SKM-1 treated with dmso at 0.1 percent for 144 hours (cell line): ENCODE data around the gene IBA57.
"Not testable (repeated sequence)": the region's sequence is repeated elsewhere in the genome, so short reads cannot be mapped to it uniquely, and the experiment has no call there.

Source experiments
- DNase-seq: peaks from one replicate; lab custom pipeline; 2025; ENCODE audit not compliant: unreplicated experiment; lab: John Stamatoyannopoulos, UW

The IBA57 gene

DNA sequence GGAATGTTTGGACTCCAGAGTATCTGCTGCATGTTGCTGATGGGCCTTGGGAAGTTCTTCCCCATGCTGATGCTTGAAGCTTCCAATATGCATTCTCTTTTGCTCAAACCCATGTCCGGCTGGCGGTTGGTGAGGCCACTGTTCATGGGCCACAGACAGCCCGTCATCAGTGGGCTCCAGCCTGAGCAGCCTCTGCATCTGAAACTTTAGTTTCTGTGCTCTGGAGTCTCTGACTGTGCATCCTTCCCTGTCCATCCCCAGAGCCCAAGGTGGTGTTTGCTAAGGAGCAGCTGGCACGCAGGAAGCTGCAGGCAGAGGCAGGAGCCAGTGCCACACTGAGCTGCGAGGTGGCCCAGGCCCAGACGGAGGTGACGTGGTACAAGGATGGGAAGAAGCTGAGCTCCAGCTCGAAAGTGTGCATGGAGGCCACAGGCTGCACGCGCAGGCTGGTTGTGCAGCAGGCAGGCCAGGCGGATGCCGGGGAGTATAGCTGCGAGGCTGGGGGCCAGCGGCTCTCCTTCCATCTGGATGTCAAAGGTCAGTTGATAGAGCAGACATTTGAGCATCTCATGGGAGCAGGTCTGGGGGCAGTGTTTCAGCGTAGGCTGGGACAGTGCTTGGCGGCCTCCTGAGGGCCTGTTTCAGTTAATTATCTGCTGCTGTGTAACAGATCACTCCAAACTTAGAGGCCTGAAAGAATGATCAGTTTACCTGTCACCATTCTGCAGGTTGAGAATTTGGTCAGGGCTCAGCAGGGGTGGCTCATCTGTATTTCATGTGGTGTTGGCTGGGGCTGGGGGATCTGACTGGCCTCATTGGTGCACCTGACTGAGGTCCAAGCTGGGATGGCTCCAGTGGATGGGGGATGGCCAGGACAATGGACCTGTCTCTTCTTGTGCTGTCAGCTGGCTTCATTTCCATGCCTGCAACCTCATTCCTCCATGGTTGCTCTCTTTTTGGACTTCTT is 58.9 kb downstream of the IBA57 start:
- DNase-seq, result no peak

DNA sequence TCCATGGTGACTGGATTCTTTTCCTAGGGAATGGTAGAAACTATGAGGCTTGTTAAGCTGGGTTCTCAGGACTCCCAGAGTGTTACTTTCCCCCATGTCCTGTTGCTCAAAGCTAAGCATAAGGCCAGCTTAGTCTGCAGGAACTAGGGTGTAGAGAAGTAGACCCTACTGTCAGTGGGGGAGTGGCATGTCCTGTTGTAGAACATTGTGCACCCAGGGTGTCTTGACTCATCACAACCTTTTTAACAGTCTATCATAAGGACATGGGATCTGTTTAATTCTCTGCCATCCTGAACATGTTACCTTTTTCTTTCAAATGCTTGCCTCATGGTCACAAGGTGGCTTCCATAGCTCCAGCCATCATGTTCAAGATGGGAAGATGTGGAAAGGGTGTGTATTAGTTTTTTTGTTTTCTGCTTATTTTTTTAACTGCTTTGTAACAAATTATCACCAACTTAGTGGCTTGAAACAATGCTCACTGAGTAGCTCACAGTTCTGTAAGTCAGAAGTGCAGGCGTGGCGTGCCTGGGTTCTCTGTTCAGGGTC is 59.6 kb downstream of the IBA57 start:
- no peak for DNase-seq

DNA sequence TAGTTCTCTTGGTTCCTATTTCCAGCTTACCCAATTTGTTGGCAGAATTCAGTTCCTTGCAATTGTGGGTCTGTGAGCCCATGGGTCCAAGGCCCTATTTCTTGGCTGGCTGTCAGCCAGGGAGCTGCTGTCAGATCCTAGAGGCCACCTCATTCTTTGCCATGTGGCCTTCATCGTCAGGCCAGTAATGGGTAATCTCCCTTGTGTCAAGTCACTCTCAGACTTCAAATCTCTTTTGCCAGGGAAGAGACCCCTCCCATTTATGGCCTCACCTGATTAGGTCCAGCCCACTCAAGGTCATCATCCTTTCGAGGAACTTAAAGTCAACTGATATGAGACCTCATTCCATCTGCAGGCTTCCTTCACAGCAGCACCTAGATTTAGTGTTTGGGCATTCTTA is 60.1 kb downstream of the IBA57 start:
- DNase-seq, result no peak

GRCh38 chr1:228226141-228226874 is 60.7 kb downstream of the IBA57 start:
- no peak for DNase-seq

GRCh38 chr1:228226956-228227791 is 61.6 kb downstream of the IBA57 start:
- DNase-seq, result peak; percentile 12

- DNase-seq, result not testable (repeated sequence)
Observed at GRCh38 chr1:228228147-228228546, 62.5 kb downstream of the IBA57 start.

DNA sequence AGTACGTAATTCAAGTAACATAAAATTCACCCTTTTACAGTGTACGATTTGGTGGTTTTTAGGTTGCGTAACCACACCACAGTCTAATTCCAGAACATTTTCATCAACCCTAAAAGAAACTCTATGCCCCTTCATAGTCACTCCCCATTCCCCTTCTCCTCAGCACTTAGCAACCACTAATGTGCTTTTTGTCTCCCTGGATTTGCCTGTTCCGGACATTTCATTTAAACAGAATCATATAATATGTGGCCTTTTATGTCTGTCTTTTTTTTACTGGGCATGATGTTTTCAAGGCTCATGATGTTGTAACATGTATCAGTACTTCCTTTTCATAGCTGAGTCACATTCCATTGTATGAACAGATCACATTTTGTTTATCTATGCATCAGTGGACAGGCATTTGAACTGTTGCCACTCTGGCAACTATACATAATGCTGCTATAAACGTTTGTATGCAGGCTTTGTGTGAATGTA is 63.0 kb downstream of the IBA57 start:
- peak; percentile 28 for DNase-seq

GRCh38 chr1:228231189-228231588 is 65.6 kb downstream of the IBA57 start:
- DNase-seq, result no peak
